ENCODE measurements around the gene XPO6.

The XPO6 gene

DNA sequence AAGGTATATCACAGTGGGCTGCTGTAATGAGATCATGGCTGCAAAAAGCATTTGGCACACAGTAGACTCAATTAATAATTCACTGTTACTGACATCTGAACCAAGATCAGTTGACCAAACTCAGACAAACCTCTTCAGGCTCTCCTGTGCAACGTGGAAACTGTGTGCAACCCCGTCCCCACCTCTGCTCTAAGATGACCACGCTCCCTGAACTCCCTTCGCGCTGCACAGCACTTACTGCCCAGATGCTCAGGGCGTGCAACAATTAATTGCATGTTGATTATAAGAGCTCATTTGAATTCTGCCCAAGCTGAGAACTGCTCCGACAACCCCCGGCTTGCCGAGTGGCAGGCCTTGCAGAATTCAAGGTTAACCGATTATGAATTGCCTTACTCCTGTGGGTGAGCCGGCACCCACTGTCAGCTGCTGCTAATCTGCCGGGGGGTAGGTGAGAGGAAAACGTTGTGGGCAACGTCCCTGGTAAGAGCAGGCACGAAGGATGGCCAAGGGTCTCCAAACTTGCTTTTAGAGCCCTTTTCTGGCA lies 147.0 kb downstream of the XPO6 start:
- no peak for DNase-seq (ENCODE audit: low read depth in 1 of 2, low spot score in 1 of 2)
- H3K27ac ChIP-seq (replicated peaks), result no peak overlapping the region
- peaks cover 47% of the 10 kb centered on the region for H3K27me3 ChIP-seq (ENCODE audit: insufficient read depth, poor library complexity, severe bottlenecking)
- no peak overlapping the region for H3K4me3 ChIP-seq (replicated peaks; ENCODE audit: insufficient read depth, low read length)
- TF ChIP-seq GABPA (IDR thresholded peaks at IDR 0.05; ENCODE audit: low read depth) (no peak), POLR2AphosphoS5 (IDR thresholded peaks at IDR 0.05; ENCODE audit: low read depth) (no peak), SPI1 (IDR thresholded peaks at IDR 0.05; ENCODE audit: borderline replicate concordance, low read depth) (no peak)
- TF ChIP-seq, protein P1, sequence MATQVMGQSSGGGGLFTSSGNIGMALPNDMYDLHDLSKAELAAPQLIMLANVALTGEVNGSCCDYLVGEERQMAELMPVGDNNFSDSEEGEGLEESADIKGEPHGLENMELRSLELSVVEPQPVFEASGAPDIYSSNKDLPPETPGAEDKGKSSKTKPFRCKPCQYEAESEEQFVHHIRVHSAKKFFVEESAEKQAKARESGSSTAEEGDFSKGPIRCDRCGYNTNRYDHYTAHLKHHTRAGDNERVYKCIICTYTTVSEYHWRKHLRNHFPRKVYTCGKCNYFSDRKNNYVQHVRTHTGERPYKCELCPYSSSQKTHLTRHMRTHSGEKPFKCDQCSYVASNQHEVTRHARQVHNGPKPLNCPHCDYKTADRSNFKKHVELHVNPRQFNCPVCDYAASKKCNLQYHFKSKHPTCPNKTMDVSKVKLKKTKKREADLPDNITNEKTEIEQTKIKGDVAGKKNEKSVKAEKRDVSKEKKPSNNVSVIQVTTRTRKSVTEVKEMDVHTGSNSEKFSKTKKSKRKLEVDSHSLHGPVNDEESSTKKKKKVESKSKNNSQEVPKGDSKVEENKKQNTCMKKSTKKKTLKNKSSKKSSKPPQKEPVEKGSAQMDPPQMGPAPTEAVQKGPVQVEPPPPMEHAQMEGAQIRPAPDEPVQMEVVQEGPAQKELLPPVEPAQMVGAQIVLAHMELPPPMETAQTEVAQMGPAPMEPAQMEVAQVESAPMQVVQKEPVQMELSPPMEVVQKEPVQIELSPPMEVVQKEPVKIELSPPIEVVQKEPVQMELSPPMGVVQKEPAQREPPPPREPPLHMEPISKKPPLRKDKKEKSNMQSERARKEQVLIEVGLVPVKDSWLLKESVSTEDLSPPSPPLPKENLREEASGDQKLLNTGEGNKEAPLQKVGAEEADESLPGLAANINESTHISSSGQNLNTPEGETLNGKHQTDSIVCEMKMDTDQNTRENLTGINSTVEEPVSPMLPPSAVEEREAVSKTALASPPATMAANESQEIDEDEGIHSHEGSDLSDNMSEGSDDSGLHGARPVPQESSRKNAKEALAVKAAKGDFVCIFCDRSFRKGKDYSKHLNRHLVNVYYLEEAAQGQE (IDR thresholded peaks at IDR 0.05; ENCODE audit: insufficient replicate concordance, low read depth), result no peak

- Histone ChIP-seq H3K27me3 (ENCODE audit: insufficient read depth, poor library complexity, severe bottlenecking) (peaks cover 48% of the 10 kb centered on the region), H3K4me3 (replicated peaks; ENCODE audit: insufficient read depth, low read length) (no peak overlapping the region)
- DNase-seq (ENCODE audit: low read depth in 1 of 2, low spot score in 1 of 2), result no peak
Measured at GRCh38 chr16:28064150-28064549, 147.6 kb downstream of the XPO6 start.

GRCh38 chr16:28063591-28064061 lies 148.1 kb downstream of the XPO6 start, which contains the start of gene GSG1L:
Gene GSG1L, minus strand, starts transcription at chr16:28063714. Its CDS starts 290 bp downstream, at chr16:28063424.
- no peak for TF ChIP-seq GABPA (IDR thresholded peaks at IDR 0.05; ENCODE audit: low read depth)
- no peak for TF ChIP-seq CTCF (IDR thresholded peaks at IDR 0.05; ENCODE audit: insufficient read depth, low read length)
- no peak for TF ChIP-seq SPI1 (IDR thresholded peaks at IDR 0.05; ENCODE audit: borderline replicate concordance, low read depth)
- no peak for TF ChIP-seq POLR2AphosphoS5 (IDR thresholded peaks at IDR 0.05; ENCODE audit: low read depth)
- TF ChIP-seq, protein P1 (IDR thresholded peaks at IDR 0.05; ENCODE audit: insufficient replicate concordance, low read depth), result no peak
- H3K27ac ChIP-seq (replicated peaks), result no peak within 1 kb of the TSS
- DNase-seq (ENCODE audit: low read depth in 1 of 2, low spot score in 1 of 2), result no peak
- peak within 1 kb of the TSS; percentile 34 for H3K4me3 ChIP-seq (replicated peaks; ENCODE audit: insufficient read depth, low read length)
- H3K27me3 ChIP-seq (ENCODE audit: insufficient read depth, poor library complexity, severe bottlenecking), result peaks cover 48% of the 10 kb centered on the region

More at GRCh38 chr16:28064150-28064549, 147.6 kb downstream of the XPO6 start:
- no peak overlapping the region for H3K27ac ChIP-seq (replicated peaks)
- TF ChIP-seq SPI1 (IDR thresholded peaks at IDR 0.05; ENCODE audit: borderline replicate concordance, low read depth) (no peak), POLR2AphosphoS5 (IDR thresholded peaks at IDR 0.05; ENCODE audit: low read depth) (no peak), CTCF (IDR thresholded peaks at IDR 0.05; ENCODE audit: insufficient read depth, low read length) (no peak), GABPA (IDR thresholded peaks at IDR 0.05; ENCODE audit: low read depth) (no peak)
- TF ChIP-seq, protein P1 (IDR thresholded peaks at IDR 0.05; ENCODE audit: insufficient replicate concordance, low read depth), result no peak

All from HL-60 (cell line).